Hepatocyte (in vitro differentiated cells): ENCODE measurements around the gene CTNNB1. TPM values are rescaled to one million over a fixed set of nuclear protein-coding genes. Genes with fewer than 3 reads are reported as not detected.

ENCODE experiments used
- DNase-seq: peaks from one replicate; pipeline ENCODE4 v3.0.0-alpha.2; 2016; ENCODE audit warnings: low spot score
- H2AFZ ChIP-seq: fragments of 200-600 bp; sonication (generic); 2 replicates; pipeline ENCODE4 v1.6.0; 2016; ENCODE audit warnings: antibody characterized with exemption, mild to moderate bottlenecking
- H3K27ac ChIP-seq: fragments of 200-600 bp; sonication (generic); 2 replicates; pipeline ENCODE4 v1.5.1; 2016; ENCODE audit warnings: mild to moderate bottlenecking
- H3K27me3 ChIP-seq: fragments of 200-600 bp; sonication (generic); 2 replicates; pipeline ENCODE4 v1.6.1; 2016
- H3K36me3 ChIP-seq: fragments of 200-600 bp; sonication (generic); replicated peaks from 2 replicates; pipeline ENCODE4 v1.5.1; 2016; ENCODE audit warnings: low read depth; ENCODE audit not compliant: insufficient read depth
- H3K4me1 ChIP-seq: fragments of 200-600 bp; sonication (generic); 2 replicates; pipeline ENCODE4 v1.5.1; 2016; ENCODE audit warnings: mild to moderate bottlenecking, moderate library complexity; ENCODE audit not compliant: insufficient read depth
- H3K4me2 ChIP-seq: fragments of 200-600 bp; sonication (generic); 2 replicates; pipeline ENCODE4 v1.6.0; 2016
- H3K4me3 ChIP-seq: fragments of 200-600 bp; sonication (generic); 2 replicates; pipeline ENCODE4 v1.5.1; 2016; ENCODE audit warnings: mild to moderate bottlenecking
- H3K79me2 ChIP-seq: fragments of 200-600 bp; sonication (generic); 2 replicates; pipeline ENCODE4 v1.6.0; 2017; ENCODE audit warnings: mild to moderate bottlenecking
- H3K9me2 ChIP-seq: fragments of 200-600 bp; sonication (generic); replicated peaks from 2 replicates; pipeline ENCODE4 v1.6.0; 2017; ENCODE audit warnings: mild to moderate bottlenecking; ENCODE audit not compliant: insufficient read depth
- H3K9me3 ChIP-seq: fragments of 200-600 bp; sonication (generic); 2 replicates; pipeline ENCODE4 v1.5.1; 2016; ENCODE audit warnings: low read depth, mild to moderate bottlenecking
- H4K20me1 ChIP-seq: fragments of 200-600 bp; sonication (generic); 2 replicates; pipeline ENCODE4 v1.6.0; 2016; ENCODE audit warnings: mild to moderate bottlenecking; ENCODE audit not compliant: insufficient read depth, poor library complexity, severe bottlenecking
- CTCF ChIP-seq: fragments of 200-600 bp; sonication (generic); IDR thresholded peaks from 2 replicates; pipeline ENCODE4 v1.5.1; 2016; ENCODE audit warnings: antibody characterized with exemption, mild to moderate bottlenecking; ENCODE audit not compliant: poor library complexity
- EZH2 ChIP-seq: fragments of 200-600 bp; sonication (generic); IDR thresholded peaks from 2 replicates; pipeline ENCODE4 v1.6.1; 2016; ENCODE audit warnings: antibody characterized with exemption, mild to moderate bottlenecking, borderline replicate concordance
- EZH2phosphoT487 ChIP-seq: fragments of 200-600 bp; sonication (generic); IDR thresholded peaks from one replicate; pipeline ENCODE4 v1.6.1; 2018; ENCODE audit warnings: antibody characterized with exemption, mild to moderate bottlenecking, low read depth, moderate library complexity; ENCODE audit not compliant: unreplicated experiment, severe bottlenecking
- WGBS: methylation state at CpG from one replicate; pipeline ENCODE4 v1.1.6; 2016; ENCODE audit warnings: low lambda C conversion rate; ENCODE audit errors: missing lambda C conversion rate; 5-methylcytosine and 5-hydroxymethylcytosine counted together
- polyA plus RNA-seq: library from polyadenylated mRNA; unstranded; fragments of >200 nt; fragmentation: Nextera tagmentation; extraction: Ambion mirVana; gene quantifications from 2 replicates; pipeline ENCODE4 v1.2.1, GENCODE V29; 2016
- total RNA-seq: library from RNA; depleted of rRNA; stranded (reverse); fragments of >200 nt; gene quantifications from 2 replicates; pipeline ENCODE4 v1.2.3, GENCODE V29; 2014

Gene CTNNB1
- total RNA-seq (623 and 663 TPM in 2 replicates), polyA plus RNA-seq (109 and 137 TPM in 2 replicates)

- peak within 1 kb of the TSS; percentile 96 for H2AFZ ChIP-seq
- peaks cover 52% of the 10 kb centered on the region for H3K79me2 ChIP-seq
- H3K4me3 ChIP-seq = peak within 1 kb of the TSS; percentile 77
- peak within 1 kb of the TSS; percentile 100 for H3K27ac ChIP-seq
- peak; percentile 97 for DNase-seq
- no peaks in the 10 kb centered on the region for H3K9me2 ChIP-seq
- WGBS = under 1% methylated on average over 57 of the region's 112 CpGs
- peaks cover 43% of the 10 kb centered on the region for H4K20me1 ChIP-seq
- H3K27me3 ChIP-seq = no peaks in the 10 kb centered on the region
- H3K9me3 ChIP-seq = no peaks in the 10 kb centered on the region
- peak within 1 kb of the TSS; percentile 88 for H3K4me2 ChIP-seq
- TF ChIP-seq CTCF = peak; percentile 28
- no peak for TF ChIP-seq EZH2
- peaks cover 15% of the 10 kb centered on the region for H3K4me1 ChIP-seq
- no peaks in the 10 kb centered on the region for H3K36me3 ChIP-seq
Measured at GRCh38 chr3:41198950-41199865, at the start of gene CTNNB1. TSS of gene CTNNB1 (plus strand) at chr3:41199505. CDS start at chr3:41224069, 24,564 bp downstream.

- Histone ChIP-seq H3K36me3 (no peaks in the 10 kb centered on the region), H3K4me1 (no peaks in the 10 kb centered on the region), H2AFZ (no peak overlapping the region), H3K27me3 (no peaks in the 10 kb centered on the region), H3K4me3 (no peak overlapping the region), H3K9me2 (no peaks in the 10 kb centered on the region), H3K4me2 (no peak overlapping the region), H3K9me3 (no peaks in the 10 kb centered on the region), H4K20me1 (no peaks in the 10 kb centered on the region), H3K27ac (no peak overlapping the region), H3K79me2 (no peaks in the 10 kb centered on the region)
- DNase-seq = no peak
- WGBS = 83% methylated on average over 3 of the region's 3 CpGs
- no peak for TF ChIP-seq CTCF
- no peak for TF ChIP-seq EZH2
- no peak for TF ChIP-seq EZH2phosphoT487
Measured at GRCh38 chr3:41155834-41156233, 43.5 kb upstream of the CTNNB1 start.

GRCh38 chr3:41158947-41159346 is 40.4 kb upstream of the CTNNB1 start:
- no peaks in the 10 kb centered on the region for H3K27me3 ChIP-seq
- H4K20me1 ChIP-seq = no peaks in the 10 kb centered on the region
- no peak overlapping the region for H2AFZ ChIP-seq
- no peak overlapping the region for H3K4me3 ChIP-seq
- H3K79me2 ChIP-seq = no peaks in the 10 kb centered on the region
- TF ChIP-seq EZH2 = no peak
- peak; percentile 68 for DNase-seq
- H3K27ac ChIP-seq = peak overlapping the region; percentile 87
- H3K4me2 ChIP-seq = peak overlapping the region; percentile 6
- H3K9me3 ChIP-seq = no peaks in the 10 kb centered on the region
- no peaks in the 10 kb centered on the region for H3K4me1 ChIP-seq
- H3K9me2 ChIP-seq = no peaks in the 10 kb centered on the region
- 76% methylated on average over 1 of the region's 1 CpG for WGBS
- H3K36me3 ChIP-seq = no peaks in the 10 kb centered on the region

GRCh38 chr3:41159588-41160189 is 39.6 kb upstream of the CTNNB1 start:
- no peak overlapping the region for H3K4me2 ChIP-seq
- H3K4me3 ChIP-seq = no peak overlapping the region
- no peaks in the 10 kb centered on the region for H3K27me3 ChIP-seq
- H4K20me1 ChIP-seq = no peaks in the 10 kb centered on the region
- no peaks in the 10 kb centered on the region for H3K4me1 ChIP-seq
- WGBS = 64% methylated on average over 3 of the region's 3 CpGs
- no peaks in the 10 kb centered on the region for H3K9me2 ChIP-seq
- TF ChIP-seq EZH2 (no peak), EZH2phosphoT487 (no peak), CTCF (no peak)
- peak; percentile 63 for DNase-seq
- H2AFZ ChIP-seq = no peak overlapping the region
- no peaks in the 10 kb centered on the region for H3K9me3 ChIP-seq
- no peaks in the 10 kb centered on the region for H3K36me3 ChIP-seq
- peak overlapping the region; percentile 87 for H3K27ac ChIP-seq
- H3K79me2 ChIP-seq = no peaks in the 10 kb centered on the region
